Measurements from ENCODE around the gene TP53BP2. TPM values are rescaled to one million over a fixed set of nuclear protein-coding genes. Genes with fewer than 3 reads are reported as not detected.

TP53BP2 gene
- total RNA-seq, 2 donors from 2014 or later = 63.1 to 88.9 TPM

DNA sequence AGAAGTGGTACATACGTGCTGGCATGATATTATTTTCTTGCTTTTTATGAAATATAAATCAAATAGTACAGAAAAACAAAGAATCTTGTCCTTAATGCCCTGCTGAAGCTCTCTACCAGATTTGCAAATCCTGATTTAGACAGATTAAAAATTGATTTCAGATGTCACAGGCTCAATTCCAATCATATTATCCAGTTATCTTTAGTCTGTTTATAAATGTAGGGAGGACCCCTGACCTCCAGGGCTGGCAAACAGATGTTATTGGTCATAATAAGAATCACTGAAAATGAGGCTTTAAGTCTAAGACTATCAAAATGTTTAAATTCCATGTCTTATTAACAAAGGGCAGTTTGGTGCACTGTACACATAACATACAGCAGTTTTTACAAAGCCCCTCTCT lies 62.1 kb downstream of the TP53BP2 start:
- H3K4me3 ChIP-seq = no peak overlapping the region
- ATAC-seq (ENCODE audit: insufficient number of reproducible peaks, low FRiP score, low read depth) (no peak), DNase-seq (ENCODE audit: low spot score) (no peak)
- H3K9me3 ChIP-seq = no peaks in the 10 kb centered on the region
- H3K36me3 ChIP-seq = peaks cover 32% of the 10 kb centered on the region
- peaks cover 12 to 23% of the 10 kb centered on the region in 2 donors for H3K4me1 ChIP-seq (ENCODE audit: control insufficient read depth in 1 of 2, low read depth in 2 of 2)
- H3K27me3 ChIP-seq (replicated peaks; ENCODE audit: insufficient read depth) = no peaks in the 10 kb centered on the region
- TF ChIP-seq, protein P1, sequence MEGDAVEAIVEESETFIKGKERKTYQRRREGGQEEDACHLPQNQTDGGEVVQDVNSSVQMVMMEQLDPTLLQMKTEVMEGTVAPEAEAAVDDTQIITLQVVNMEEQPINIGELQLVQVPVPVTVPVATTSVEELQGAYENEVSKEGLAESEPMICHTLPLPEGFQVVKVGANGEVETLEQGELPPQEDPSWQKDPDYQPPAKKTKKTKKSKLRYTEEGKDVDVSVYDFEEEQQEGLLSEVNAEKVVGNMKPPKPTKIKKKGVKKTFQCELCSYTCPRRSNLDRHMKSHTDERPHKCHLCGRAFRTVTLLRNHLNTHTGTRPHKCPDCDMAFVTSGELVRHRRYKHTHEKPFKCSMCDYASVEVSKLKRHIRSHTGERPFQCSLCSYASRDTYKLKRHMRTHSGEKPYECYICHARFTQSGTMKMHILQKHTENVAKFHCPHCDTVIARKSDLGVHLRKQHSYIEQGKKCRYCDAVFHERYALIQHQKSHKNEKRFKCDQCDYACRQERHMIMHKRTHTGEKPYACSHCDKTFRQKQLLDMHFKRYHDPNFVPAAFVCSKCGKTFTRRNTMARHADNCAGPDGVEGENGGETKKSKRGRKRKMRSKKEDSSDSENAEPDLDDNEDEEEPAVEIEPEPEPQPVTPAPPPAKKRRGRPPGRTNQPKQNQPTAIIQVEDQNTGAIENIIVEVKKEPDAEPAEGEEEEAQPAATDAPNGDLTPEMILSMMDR (IDR thresholded peaks at IDR 0.05) = no peak
- H3K27ac ChIP-seq = peak overlapping the region; percentile 41 to 63

- ATAC-seq (ENCODE audit: insufficient number of reproducible peaks, low FRiP score, low read depth) (no peak), DNase-seq (ENCODE audit: low spot score) (no peak)
- Histone ChIP-seq H3K27ac (peak overlapping the region in 1 of 2 donors; percentile 0), H3K4me3 (no peak overlapping the region), H3K36me3 (peaks cover 34% of the 10 kb centered on the region), H3K4me1 (ENCODE audit: control insufficient read depth in 1 of 2, low read depth in 2 of 2) (peaks cover 19 to 27% of the 10 kb centered on the region in 2 donors), H3K9me3 (no peaks in the 10 kb centered on the region), H3K27me3 (replicated peaks; ENCODE audit: insufficient read depth) (no peaks in the 10 kb centered on the region)
- TF ChIP-seq, protein P1 (IDR thresholded peaks at IDR 0.05) = no peak
These were observed 64.8 kb downstream of the TP53BP2 start for GRCh38 chr1:223780949-223781348.

GRCh38 chr1:223780318-223780717 lies 65.4 kb downstream of the TP53BP2 start:
- Histone ChIP-seq H3K4me1 (ENCODE audit: control insufficient read depth in 1 of 2, low read depth in 2 of 2) (peaks cover 17 to 27% of the 10 kb centered on the region in 2 donors), H3K4me3 (no peak overlapping the region), H3K36me3 (peaks cover 34% of the 10 kb centered on the region), H3K27ac (peak overlapping the region in 1 of 2 donors; percentile 0), H3K27me3 (replicated peaks; ENCODE audit: insufficient read depth) (no peaks in the 10 kb centered on the region), H3K9me3 (no peaks in the 10 kb centered on the region)
- ATAC-seq (ENCODE audit: insufficient number of reproducible peaks, low FRiP score, low read depth) (no peak), DNase-seq (ENCODE audit: low spot score) (no peak)
- TF ChIP-seq, protein P1 (IDR thresholded peaks at IDR 0.05) = no peak

- no peak for ATAC-seq (ENCODE audit: insufficient number of reproducible peaks, low FRiP score, low read depth)
- no peaks in the 10 kb centered on the region for H3K9me3 ChIP-seq
- H3K36me3 ChIP-seq = peaks cover 39% of the 10 kb centered on the region
- no peak overlapping the region for H3K4me3 ChIP-seq
- TF ChIP-seq, protein P1 (IDR thresholded peaks at IDR 0.05) = no peak
- H3K27ac ChIP-seq = peak overlapping the region; percentile 51 to 58
- peaks cover 18 to 28% of the 10 kb centered on the region in 2 donors for H3K4me1 ChIP-seq (ENCODE audit: control insufficient read depth in 1 of 2, low read depth in 2 of 2)
- DNase-seq (ENCODE audit: low spot score) = no peak
- H3K27me3 ChIP-seq (replicated peaks; ENCODE audit: insufficient read depth) = no peaks in the 10 kb centered on the region
These were observed 68.8 kb downstream of the TP53BP2 start for GRCh38 chr1:223776826-223777454.

DNA sequence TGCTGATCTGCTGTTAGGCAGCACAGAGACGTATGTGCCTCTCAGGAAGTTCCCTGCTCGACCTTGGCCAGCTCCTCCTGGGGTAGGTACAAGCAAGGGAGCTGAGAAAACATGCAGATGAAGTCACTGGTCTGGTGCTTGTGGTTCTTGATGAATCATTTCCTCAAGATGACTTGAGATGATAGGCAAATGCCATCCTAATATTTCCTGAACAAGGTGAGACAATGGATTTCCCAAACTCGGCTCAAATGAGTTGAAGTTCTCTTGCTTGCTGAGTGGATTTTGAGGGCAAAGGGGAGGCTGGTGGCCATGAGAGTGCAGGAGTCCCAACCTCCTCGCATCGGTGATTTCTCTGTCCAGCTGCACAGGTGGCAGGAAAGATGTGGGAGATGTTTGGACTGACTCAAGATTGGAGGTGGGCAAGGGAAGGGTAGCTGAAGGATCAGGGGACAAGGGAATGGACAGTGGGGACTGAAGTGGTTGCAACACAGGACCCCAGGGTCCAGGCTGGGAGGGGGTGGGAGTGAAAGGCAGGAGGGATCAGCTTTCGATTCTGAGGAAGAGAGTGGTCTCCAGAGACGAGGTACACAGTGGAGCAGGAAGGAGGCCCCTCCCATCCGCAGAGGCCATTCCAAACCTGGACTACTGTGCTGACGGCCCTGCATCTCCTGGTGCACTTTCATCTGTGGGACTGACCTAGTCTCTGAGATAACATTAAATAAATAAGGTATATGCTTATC lies 69.5 kb downstream of the TP53BP2 start:
- no peak overlapping the region for H3K4me3 ChIP-seq
- H3K9me3 ChIP-seq = no peaks in the 10 kb centered on the region
- no peak for DNase-seq (ENCODE audit: low spot score)
- H3K36me3 ChIP-seq = peaks cover 38% of the 10 kb centered on the region
- no peak for ATAC-seq (ENCODE audit: insufficient number of reproducible peaks, low FRiP score, low read depth)
- H3K27ac ChIP-seq = peak overlapping the region; percentile 51 to 58
- H3K27me3 ChIP-seq (replicated peaks; ENCODE audit: insufficient read depth) = no peaks in the 10 kb centered on the region
- TF ChIP-seq, protein P1 (IDR thresholded peaks at IDR 0.05) = no peak
- peaks cover 20 to 35% of the 10 kb centered on the region in 2 donors for H3K4me1 ChIP-seq (ENCODE audit: control insufficient read depth in 1 of 2, low read depth in 2 of 2)

Measured in thoracic aorta (tissue), 2 donors.